GM23338 (cell line): ENCODE data around the gene PA2G4. TPM values are rescaled to one million over a fixed set of nuclear protein-coding genes. Genes with fewer than 3 reads are reported as not detected.

Experiments used
- ATAC-seq: fragments of 200-7000 bp; cut with Tn5 transposase; 3 replicates; pipeline ENCODE4 v1.9.1; 2020
- DNase-seq: peaks from one replicate; pipeline ENCODE4 v3.0.0-alpha.2; 2015; ENCODE audit warnings: low spot score
- H2AFZ ChIP-seq: fragments of 200-600 bp; sonication (generic); 2 replicates; pipeline ENCODE4 v1.8.0; 2016; ENCODE audit warnings: antibody characterized with exemption, mild to moderate bottlenecking, moderate library complexity
- H3F3A ChIP-seq: fragments of 200-600 bp; sonication (generic); replicated peaks from 2 replicates; pipeline ENCODE4 v1.8.0; 2017; ENCODE audit warnings: antibody characterized with exemption, mixed run types, low read depth
- H3K27ac ChIP-seq: fragments of 200-600 bp; sonication (generic); 2 replicates; pipeline ENCODE4 v1.6.1; 2016; ENCODE audit warnings: low read depth
- H3K27me3 ChIP-seq: fragments of 200-600 bp; sonication (generic); 2 replicates; pipeline ENCODE4 v1.8.0; 2016; ENCODE audit warnings: mild to moderate bottlenecking, mixed run types, moderate library complexity; ENCODE audit not compliant: insufficient read depth
- H3K36me3 ChIP-seq: fragments of 200-600 bp; sonication (generic); 2 replicates; pipeline ENCODE4 v1.8.0; 2016; ENCODE audit warnings: mild to moderate bottlenecking; ENCODE audit not compliant: insufficient read depth
- H3K4me1 ChIP-seq: fragments of 200-600 bp; sonication (generic); 2 replicates; pipeline ENCODE4 v1.8.0; 2016; ENCODE audit warnings: mild to moderate bottlenecking, moderate library complexity; ENCODE audit not compliant: insufficient read depth
- H3K4me2 ChIP-seq: fragments of 200-600 bp; sonication (generic); 2 replicates; pipeline ENCODE4 v1.7.1; 2017; ENCODE audit warnings: mixed run types
- H3K4me3 ChIP-seq: fragments of 200-600 bp; sonication (generic); 2 replicates; pipeline ENCODE4 v1.6.1; 2016; ENCODE audit warnings: mixed run types
- H3K79me2 ChIP-seq: fragments of 200-600 bp; sonication (generic); replicated peaks from 2 replicates; pipeline ENCODE4 v1.8.0; 2017; ENCODE audit warnings: mild to moderate bottlenecking; ENCODE audit not compliant: insufficient read depth
- H3K9me2 ChIP-seq: fragments of 200-600 bp; sonication (generic); 2 replicates; pipeline ENCODE4 v1.8.0; 2017; ENCODE audit not compliant: insufficient read depth
- H4K20me1 ChIP-seq: fragments of 200-600 bp; sonication (generic); replicated peaks from 2 replicates; pipeline ENCODE4 v1.8.0; 2017; ENCODE audit warnings: mild to moderate bottlenecking; ENCODE audit not compliant: insufficient read depth
- H3K27ac Mint-ChIP-seq: 2 replicates; pipeline ENCODE4 v1.8.0; 2020; ENCODE audit warnings: inconsistent platforms, mild to moderate bottlenecking, moderate library complexity, mixed read lengths
- H3K27me3 Mint-ChIP-seq: 3 replicates; pipeline ENCODE4 v1.8.0; 2022; ENCODE audit warnings: low read depth, mild to moderate bottlenecking, moderate library complexity, mixed read lengths, inconsistent platforms; ENCODE audit not compliant: insufficient read depth, poor library complexity
- H3K36me3 Mint-ChIP-seq: 3 replicates; pipeline ENCODE4 v1.8.0; 2021; ENCODE audit warnings: low read depth, mild to moderate bottlenecking, inconsistent platforms, moderate library complexity, mixed read lengths
- H3K4me1 Mint-ChIP-seq: 3 replicates; pipeline ENCODE4 v1.8.0; 2020; ENCODE audit warnings: mild to moderate bottlenecking, inconsistent platforms, mixed read lengths
- H3K4me3 Mint-ChIP-seq: 3 replicates; pipeline ENCODE4 v1.8.0; 2021; ENCODE audit warnings: moderate library complexity, mild to moderate bottlenecking, inconsistent platforms, mixed read lengths
- H3K9me3 Mint-ChIP-seq: 3 replicates; pipeline ENCODE4 v1.8.0; 2020; ENCODE audit warnings: moderate library complexity, mild to moderate bottlenecking, inconsistent platforms, mixed read lengths
- CTCF ChIP-seq, 2 experiments: fragments of 200-600 bp in 1 of 2; sonication (generic) in 1 of 2; conservative IDR thresholded peaks; 2 replicates each; pipeline versions ENCODE4 v1.5.1 to v1.6.1; 2016 to 2017; ENCODE audit warnings: antibody characterized with exemption in 2 of 2, low read depth in 2 of 2, mild to moderate bottlenecking in 2 of 2, moderate library complexity in 1 of 2
- ETS1 ChIP-seq: IDR thresholded peaks from 2 replicates; pipeline ENCODE4 v1.6.1; 2016; ENCODE audit warnings: antibody characterized with exemption
- EZH2 ChIP-seq: fragments of 200-600 bp; sonication (generic); IDR thresholded peaks from one replicate; pipeline ENCODE4 v1.8.0; 2017; ENCODE audit warnings: antibody characterized with exemption, mild to moderate bottlenecking, low read depth; ENCODE audit not compliant: unreplicated experiment
- JUNB ChIP-seq: IDR thresholded peaks from one replicate; pipeline ENCODE4 v1.6.1; 2016; ENCODE audit warnings: antibody characterized with exemption; ENCODE audit not compliant: unreplicated experiment
- NANOG ChIP-seq: IDR thresholded peaks from 2 replicates; pipeline ENCODE4 v1.6.1; 2016; ENCODE audit warnings: antibody characterized with exemption, borderline replicate concordance
- POLR2AphosphoS5 ChIP-seq: IDR thresholded peaks from 2 replicates; pipeline ENCODE4 v1.6.1; 2016; ENCODE audit warnings: antibody characterized with exemption, low read depth
- REST ChIP-seq: IDR thresholded peaks from one replicate; pipeline ENCODE4 v1.6.1; 2018; ENCODE audit warnings: antibody characterized with exemption; ENCODE audit not compliant: unreplicated experiment
- ZNF114 ChIP-seq: fragments of 250-450 bp; sonication (Bioruptor Pico); IDR thresholded peaks from 2 replicates; pipeline ENCODE4 v1.5.0; 2020; ENCODE audit warnings: mild to moderate bottlenecking, moderate library complexity
- ZNF462 ChIP-seq: fragments of 250-450 bp; sonication (Bioruptor Pico); IDR thresholded peaks from 2 replicates; pipeline ENCODE4 v1.5.0; 2020; ENCODE audit warnings: mild to moderate bottlenecking, moderate library complexity
- polyA plus RNA-seq: library from polyadenylated mRNA; unstranded; fragments of >200 nt; fragmentation: Nextera tagmentation; extraction: Ambion mirVana; gene quantifications from 2 replicates; pipeline ENCODE4 v1.2.1, GENCODE V29; 2016
- total RNA-seq: library from RNA; depleted of rRNA; stranded (reverse); fragments of >200 nt; shearing (Covaris generic); gene quantifications from 2 replicates; pipeline ENCODE4 v1.2.3, GENCODE V29; 2014

PA2G4 gene
- total and polyA plus RNA-seq, 2 experiments from 2014 or later = 237 to 373 TPM

GRCh38 chr12:56087220-56087619 is 17.1 kb upstream of the PA2G4 start:
- peaks cover 16% of the 10 kb centered on the region for H3K4me1 Mint-ChIP-seq
- Histone ChIP-seq H3K79me2 (peaks cover 16% of the 10 kb centered on the region), H4K20me1 (peaks cover 17% of the 10 kb centered on the region), H3K9me2 (no peaks in the 10 kb centered on the region), H3K36me3 (peaks cover 36% of the 10 kb centered on the region), H3K4me3 (no peak overlapping the region), H3K4me2 (no peak overlapping the region), H3F3A (peaks cover 19% of the 10 kb centered on the region; the same call in 1 of the 2 replicates), H3K27me3 (no peaks in the 10 kb centered on the region), H3K4me1 (peaks cover 8% of the 10 kb centered on the region), H2AFZ (no peak overlapping the region), H3K27ac (no peak overlapping the region)
- H3K4me3 Mint-ChIP-seq = no peak overlapping the region
- peaks cover 5% of the 10 kb centered on the region for H3K27me3 Mint-ChIP-seq
- H3K36me3 Mint-ChIP-seq = peaks cover 80% of the 10 kb centered on the region
- ATAC-seq = peak; percentile 14; the same call in 1 of the 3 replicates
- TF ChIP-seq POLR2AphosphoS5 (no peak), ETS1 (no peak), EZH2 (no peak), NANOG (no peak), ZNF462 (CRISPR knock-in tag) (no peak), JUNB (no peak), CTCF (conservative IDR thresholded peaks at IDR 0.05; ENCODE audit: low read depth in 2 of 2) (no peak), REST (no peak), ZNF114 (CRISPR knock-in tag) (no peak)
- no peaks in the 10 kb centered on the region for H3K9me3 Mint-ChIP-seq
- no peak overlapping the region for H3K27ac Mint-ChIP-seq
- DNase-seq = no peak
